CD4-positive, alpha-beta T cell treated with Interferon gamma for 1 hour (primary cell): ENCODE results near the gene HELT.
"Not testable (repeated sequence)": the region's sequence is repeated elsewhere in the genome, so short reads cannot be mapped to it uniquely, and the experiment has no call there.

Experiments used
- DNase-seq: peaks from one replicate; pipeline ENCODE4 v3.0.0-alpha.2; 2020

Gene HELT, protein sequence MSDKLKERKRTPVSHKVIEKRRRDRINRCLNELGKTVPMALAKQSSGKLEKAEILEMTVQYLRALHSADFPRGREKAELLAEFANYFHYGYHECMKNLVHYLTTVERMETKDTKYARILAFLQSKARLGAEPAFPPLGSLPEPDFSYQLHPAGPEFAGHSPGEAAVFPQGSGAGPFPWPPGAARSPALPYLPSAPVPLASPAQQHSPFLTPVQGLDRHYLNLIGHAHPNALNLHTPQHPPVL

DNA sequence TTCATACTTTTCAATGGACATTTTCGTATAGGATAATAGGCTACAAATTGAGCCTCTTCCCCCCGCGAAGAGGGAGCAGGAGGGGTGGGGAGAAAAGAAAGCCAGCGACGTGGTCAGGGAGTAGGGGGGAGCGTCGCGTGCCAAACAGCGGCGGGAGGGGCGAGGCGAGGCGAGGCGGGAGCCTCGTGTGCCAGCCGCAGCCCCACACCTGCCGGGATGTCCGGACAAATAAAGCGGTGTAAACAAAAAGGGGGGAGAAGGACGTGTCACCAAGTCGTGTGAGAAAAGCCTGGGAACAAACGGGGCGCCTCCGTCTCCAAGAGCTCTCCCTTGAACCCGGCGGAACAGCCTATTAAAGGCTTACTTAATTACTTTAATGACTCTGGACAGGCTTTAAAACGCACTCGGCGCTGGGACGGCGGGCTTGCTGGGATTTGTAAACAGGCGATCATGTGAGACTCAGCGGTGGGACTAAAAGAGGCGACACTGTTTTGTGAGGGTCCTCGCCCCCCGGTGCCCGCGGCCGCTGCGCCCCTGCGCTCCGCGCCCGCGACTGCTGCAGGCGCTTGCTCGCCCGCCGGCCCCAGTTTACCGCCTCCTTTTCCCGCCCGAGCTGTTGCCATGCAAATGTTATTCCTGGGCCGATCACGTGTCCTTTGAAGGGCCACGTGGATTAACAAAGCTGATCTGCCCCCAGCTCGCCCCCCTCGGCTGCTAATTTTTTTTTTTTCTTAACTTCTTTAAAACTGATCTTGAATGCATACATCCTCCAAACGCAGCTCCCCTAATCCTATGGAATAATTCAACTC is at the start of gene HELT:
Gene HELT, plus strand, starts transcription at position 527 of the 809 bp plus-strand sequence. CDS start 439 bp downstream, outside the sequence.
- DNase-seq = no peak

DNA sequence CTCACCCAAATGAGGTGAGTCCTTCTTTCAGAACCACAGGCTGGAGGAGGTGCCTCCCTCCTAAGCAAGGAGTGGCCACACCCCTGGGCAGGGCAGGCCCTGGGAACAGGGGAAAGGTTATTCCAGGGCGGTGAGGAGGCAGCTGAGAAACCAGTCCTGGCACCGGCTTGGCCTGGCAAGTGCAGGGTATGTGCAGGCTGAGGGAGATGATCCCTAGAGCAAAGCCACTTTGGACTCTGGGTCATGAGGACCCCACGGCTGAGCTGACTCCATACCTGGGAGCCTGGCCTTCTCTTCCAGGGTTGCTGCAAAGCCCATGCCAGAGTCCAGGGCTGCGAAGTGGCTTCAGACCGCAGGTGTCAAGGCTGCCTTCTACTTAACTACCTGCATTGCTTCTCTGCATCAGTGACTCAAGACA is 49.5 kb upstream of the HELT start:
- DNase-seq = no peak

DNA sequence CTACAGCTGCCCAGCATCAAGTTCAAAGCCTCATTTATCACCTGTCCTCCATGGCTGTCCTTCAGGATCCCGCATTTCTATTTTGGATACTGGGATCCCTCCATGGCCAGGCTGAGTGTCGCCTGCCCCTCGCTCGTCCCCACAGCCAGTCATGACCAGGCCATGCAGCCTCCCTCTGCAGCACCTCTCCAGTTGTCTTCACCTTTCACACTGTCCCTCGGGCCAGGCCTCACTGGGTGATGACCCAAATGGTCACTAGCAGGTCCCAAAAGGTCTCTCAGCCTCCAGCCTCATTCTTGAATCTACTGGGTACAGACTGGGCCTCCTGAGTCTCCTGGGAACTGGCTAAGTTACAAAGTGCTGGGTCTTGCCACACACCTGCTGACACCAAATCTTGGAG is 48.7 kb upstream of the HELT start:
- no peak for DNase-seq

DNA sequence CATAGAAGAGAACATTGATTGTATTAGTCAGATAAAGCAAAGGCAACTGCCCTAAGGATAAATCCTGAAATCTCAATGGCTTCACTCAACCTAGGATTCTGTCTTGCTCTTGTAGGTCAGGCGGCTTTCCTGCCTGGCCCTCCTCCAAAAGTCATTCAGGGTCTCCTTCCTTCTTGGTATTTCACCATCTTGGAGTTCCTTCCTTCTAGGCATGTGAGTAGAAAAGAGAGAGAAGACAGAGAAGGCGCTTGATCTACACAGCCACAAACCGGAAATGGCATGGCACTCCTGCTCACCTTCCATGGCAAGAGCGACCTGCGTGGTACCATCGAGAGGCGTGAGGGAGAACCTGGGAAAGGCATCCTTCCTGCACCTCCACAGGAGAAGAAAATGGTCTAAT is 45.3 kb upstream of the HELT start:
- no peak for DNase-seq

DNA sequence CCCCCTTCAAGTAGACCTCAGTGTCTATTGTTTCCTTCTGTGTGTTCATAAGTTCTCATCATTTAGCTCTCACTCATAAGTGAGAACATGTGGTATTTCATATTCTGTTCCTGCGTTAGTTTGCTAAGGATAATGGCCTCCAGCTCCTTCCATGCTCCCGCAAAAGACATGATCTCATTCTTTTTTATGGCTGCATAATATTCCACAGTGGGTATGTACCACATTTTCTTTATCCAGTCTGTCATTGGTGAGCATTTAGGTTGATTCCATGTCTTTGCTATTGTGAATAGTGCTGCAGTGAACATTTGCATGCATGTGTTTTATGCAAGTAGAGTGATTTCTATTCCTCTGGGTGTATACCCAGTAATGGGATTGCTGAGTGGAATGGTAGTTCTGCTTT is 41.9 kb upstream of the HELT start:
- DNase-seq = not testable (repeated sequence)

DNA sequence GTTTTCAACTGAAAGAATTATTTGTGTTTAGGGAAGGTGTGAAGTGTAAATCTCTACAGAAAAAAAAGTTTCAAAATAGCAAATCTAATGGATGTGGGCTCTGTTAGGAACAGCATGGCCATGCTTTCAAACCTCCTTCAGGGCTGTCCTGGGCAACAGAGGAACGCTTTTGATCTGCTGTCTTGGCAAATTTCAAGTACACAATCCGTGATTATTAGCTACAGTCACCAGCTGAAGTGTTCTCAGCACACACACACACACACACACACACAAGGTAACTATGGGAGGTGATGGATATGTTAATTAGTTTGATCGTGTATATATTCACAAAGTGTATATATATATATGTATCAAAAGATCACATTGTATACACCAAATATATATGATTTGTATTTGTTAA is 40.5 kb upstream of the HELT start:
- DNase-seq = no peak

DNA sequence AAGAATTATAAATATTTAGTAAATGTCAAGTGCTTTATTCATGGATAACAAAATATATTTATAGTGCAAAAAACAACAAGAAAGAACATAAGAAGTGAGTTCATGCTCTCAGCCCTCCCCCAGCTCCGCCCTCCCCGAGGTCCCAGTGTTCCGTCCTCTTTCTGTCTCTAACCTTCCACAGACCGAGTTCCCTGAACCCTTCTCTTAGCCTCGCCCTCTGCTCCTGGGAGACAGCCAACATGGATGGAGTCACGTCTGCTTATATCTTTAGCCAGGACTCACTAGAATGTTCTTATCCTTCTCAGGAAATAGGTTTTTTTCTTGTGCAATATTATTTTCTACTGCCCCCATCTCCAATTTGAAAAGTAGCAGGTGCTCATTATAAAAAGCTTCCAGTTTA is 40.1 kb upstream of the HELT start:
- no peak for DNase-seq

DNA sequence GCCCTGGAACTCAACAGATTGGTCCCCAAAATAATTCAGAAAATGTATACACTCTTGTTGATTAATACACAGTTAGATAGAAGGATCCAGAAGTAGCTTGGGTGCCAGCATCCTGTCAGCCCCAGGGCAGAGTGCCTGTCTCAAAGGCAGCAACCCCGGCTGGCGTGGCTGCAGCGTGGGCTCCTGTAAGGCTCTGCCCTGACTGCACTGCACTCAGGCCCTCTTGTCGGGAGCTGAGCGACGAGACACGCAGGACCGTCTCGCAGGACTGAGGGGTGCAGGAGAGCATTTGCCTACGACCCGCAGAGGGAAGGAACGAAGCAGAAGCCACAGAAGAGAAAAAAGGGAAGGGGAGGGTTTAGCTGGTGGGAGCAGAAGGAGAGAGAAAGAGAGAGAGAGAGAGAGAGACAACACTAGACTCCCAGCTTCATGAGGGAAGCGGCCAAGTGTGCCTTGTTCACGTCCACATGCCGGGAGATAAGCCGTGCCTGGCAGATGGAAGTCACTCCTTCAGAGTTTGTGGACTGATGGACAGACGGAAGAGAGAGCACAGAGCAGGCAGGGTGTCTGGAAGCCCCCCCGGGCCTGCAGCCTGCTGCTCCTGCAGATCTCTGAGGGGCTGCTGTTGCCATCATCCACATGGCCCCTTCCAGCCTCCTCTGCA is 38.7 kb upstream of the HELT start:
- no peak for DNase-seq

DNA sequence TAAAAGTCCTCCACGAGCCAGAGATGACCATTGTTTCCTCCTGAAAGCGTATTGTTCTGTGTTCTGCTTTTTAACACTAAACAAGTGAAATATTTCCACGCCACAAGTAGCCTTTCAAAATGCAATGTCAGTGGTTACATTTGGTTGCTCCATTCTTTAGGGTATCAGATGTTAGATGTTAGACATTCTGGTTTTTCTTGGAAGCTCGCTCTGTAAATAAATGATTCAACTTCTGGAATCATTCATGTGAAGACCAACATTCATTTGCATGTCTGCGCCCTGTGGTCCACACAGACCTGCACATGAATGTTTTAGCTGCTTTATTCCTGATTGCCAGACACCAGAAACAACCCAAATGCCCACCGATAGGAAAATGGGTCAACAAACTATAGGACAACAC is 38.0 kb upstream of the HELT start:
- no peak for DNase-seq

DNA sequence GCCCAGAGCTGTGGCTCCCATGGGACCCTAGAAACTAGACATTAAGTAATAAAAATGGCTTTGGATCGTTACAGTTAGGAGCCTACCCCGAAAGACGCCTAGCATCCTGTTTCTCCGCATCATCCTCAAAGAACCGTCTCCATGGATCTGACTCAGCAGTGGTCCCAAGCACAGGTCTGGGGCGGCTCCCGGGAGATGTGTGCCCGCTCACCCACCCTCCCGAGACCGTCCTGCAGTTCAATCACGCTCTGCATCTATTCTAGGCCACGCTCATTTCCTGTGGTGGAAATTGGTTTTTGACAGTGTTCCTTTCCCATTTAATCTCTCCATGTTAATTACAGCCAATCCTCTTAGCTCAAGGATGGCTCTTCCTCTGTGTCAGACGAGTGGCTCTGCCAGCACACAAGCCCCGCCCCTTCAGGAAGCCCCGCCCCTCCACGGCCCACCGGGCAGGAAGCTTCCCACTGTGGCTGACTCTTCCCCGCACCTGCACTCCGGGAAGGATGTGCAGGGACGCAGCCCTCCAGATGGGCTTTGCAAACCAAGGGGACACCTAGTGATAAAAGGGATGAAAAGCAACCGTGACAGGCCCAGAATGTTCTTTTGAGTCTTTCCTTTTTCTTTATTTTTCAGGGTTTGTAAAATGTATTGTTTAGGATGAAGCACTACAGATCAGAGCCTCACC is 34.5 kb upstream of the HELT start:
- peak; percentile 55 for DNase-seq

DNA sequence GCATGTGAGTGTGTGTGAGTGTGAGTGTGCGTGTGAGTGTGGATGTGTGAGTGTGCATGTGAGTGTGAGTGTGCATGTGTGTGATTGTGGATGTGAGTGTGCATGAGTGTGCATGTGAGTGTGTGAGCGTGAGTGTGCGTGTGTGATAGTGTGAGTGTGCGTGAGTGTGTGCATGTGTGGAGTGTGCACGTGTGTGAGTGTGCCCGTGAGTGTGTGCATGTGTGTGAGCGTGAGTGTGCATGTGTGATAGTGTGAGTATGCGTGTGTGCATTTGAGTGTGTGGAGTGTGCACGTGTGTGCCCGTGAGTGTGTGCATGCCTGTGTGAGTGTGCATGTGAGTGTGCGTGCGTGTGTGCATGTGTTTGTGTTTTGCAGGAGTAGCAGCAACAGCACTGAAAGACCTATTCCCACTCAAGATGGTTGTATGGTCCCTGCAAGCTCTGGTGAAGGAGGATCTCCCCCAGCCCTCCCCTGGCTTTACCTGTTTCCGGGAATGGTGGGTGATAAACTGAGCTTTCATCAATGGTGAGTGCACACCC is 30.7 kb upstream of the HELT start:
- DNase-seq = no peak

DNA sequence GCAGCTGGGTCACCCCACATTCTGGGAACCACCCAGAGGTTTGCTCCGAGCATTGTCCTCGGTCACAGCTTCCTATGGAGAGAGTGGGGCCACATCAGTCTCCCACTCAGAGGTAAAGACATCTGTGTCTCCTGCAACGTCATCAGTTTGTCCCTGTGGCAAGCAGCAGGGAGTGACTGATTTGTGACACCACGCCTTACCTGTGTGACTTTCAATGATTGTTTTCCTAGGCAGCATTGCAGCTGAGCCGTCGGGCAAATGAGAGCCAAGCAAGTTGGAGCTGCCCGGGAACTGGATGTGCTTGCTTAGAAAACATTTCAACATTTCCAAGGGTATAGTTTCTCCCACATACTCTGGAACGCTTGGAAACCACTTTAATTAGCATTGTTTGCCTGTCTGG is 29.7 kb upstream of the HELT start:
- DNase-seq = no peak

DNA sequence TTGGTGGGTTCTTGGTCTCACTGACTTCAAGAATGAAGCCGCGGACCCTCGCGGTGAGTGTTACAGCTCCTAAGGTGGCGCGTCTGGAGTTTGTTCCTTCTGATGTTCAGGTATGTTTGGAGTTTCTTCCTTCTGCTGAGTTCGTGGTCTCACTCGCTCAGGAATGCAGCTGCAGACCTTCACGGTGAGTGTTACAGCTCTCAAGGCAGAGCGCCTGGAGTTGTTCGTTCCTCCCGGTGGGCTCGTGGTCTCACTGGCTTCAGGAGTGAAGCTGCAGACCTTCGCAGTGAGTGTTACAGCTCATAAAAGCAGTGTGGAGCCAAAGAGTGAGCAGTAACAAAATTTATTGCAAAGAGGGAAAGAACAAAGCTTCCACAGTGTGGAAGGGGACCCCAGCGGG is 29.0 kb upstream of the HELT start:
- not testable (repeated sequence) for DNase-seq

DNA sequence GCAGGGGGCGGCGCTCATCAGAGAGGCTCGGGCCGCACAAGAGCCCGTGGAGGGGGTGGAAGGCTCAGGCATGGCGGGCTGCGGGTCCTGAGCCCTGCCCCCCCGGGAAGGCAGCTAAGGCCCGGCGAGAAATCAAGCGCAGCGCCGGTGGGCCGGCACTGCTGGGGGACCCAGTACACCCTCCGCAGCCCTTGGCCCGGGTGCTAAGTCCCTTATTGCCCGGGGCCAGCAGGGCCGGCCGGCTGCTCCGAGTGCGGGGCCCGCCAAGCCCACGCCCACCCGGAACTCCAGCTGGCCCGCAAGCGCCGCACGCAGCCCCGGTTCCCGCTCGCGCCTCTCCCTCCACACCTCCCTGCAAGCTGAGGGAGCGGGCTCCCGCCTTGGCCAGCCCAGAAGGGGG is 28.2 kb upstream of the HELT start:
- not testable (repeated sequence) for DNase-seq

DNA sequence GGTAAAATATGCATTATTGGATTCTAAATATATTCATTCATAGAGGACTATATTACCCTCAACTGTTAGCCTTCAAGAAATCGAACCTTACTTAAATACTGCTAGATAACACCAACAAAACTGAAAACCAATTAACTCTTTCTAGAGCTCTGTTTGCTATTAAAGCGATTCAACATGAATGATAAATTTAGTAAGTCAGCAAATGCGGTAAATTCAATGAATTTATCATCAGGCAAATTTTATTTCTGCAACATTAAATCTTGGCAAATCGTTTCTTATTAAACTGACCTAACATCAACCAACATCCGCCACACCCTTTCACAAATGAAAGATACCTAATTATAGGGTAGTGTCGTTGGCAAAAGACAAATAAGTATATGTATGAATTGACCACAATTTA is 26.4 kb upstream of the HELT start:
- no peak for DNase-seq

DNA sequence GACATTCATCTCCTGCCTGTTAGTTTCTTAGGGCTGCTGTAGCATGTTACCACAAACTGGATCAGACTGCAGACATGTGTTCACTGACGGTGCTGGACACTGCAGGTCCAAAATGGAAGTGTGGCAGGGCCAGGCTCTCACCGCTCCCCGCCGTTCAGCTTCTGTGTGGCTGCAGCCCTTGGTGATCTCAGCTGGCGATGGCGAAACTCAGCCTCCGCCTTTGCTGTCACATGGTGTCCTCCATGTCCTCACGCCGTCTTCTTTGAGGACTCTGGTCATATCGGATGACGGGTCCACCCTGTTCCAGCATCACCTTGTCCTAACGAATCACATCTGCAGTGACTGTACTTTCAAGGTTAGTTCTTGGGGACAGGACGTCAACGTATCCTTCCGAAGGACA is 25.9 kb upstream of the HELT start:
- DNase-seq = no peak

DNA sequence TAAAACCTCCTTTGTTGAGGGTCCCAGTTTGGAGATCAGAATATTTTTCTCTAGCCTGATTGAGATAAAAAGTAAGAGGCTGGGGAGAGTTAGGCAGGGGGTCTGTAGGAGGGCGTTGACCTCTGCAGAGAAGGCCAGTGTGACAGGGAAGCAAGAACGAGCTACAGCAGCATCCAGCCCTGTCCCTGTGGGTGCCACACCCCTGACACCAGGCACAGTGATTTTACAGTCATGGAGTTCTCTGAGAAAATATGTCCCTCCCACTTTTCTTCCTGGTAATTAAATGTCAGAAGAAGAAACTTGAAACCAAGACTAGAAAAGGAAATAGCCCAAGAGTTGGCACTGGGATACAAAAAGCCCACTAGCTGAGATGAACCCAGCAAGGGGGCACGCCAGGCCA is 25.0 kb upstream of the HELT start:
- DNase-seq = no peak

DNA sequence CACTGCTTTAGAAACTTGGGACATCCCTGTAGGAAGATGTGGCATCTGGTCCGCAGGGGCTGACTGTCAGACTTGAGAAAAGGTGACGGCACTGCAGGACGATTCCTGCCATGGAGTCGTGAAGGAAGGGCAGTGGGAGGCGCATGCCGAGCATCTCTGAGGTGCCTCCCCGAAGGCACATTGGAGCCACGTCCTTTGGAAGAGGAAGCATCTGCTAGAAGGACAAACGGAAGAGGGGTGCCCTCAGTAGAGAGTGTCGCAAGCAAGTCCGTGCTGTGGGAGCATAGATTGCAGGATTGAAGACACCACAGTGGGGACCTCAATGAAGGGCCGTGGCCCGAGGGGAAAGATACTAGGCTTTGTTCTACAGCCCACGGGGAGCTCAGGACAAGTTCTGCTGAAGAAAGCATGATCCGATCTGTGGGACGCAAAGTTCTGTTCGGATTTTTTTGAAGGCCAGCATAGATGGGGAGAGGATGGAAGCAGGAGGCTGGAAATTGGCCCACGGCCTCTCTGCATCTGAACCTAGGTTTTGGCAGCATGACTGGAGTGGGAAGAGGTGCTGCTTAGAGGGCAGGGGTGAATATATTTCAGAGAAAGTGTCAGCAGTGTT is 24.2 kb upstream of the HELT start:
- no peak for DNase-seq

DNA sequence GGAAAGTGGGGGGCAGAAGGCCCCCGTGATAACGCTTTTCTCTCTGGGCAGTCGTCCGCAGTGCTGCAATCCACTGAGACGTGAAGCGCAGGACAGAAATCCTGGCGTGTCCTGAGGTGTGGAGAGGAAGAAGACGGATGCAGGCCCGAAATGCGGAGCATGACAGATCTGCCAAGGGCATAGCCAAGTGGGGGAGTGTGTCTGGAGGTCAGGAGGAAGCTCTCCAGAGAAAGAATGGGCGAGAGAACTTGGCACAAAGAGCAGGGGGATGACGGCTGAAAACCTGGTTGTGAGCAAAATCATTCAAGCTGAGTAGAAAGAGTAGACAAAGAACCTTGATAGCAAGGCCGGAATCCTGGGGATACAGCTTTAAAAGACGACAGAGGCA is 23.7 kb upstream of the HELT start:
- no peak for DNase-seq

DNA sequence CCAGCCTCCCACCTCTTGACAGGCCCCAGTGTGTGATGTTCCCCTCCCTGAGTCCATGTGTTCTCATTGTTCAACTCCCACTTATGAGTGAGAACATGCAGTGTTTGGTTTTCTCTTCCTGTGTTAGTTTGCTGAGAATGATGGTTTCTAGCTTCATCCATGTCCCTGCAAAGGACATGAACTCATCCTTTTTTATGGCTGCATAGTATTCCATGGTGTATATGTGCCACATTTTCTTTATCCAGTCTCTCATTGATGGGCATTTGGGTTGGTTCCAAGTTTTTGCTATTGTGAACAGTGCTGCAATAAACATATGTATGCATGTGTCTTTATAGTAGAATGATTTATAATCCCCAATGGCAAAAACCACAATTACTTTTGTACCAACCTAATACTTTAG is 20.6 kb upstream of the HELT start:
- DNase-seq = not testable (repeated sequence)

DNA sequence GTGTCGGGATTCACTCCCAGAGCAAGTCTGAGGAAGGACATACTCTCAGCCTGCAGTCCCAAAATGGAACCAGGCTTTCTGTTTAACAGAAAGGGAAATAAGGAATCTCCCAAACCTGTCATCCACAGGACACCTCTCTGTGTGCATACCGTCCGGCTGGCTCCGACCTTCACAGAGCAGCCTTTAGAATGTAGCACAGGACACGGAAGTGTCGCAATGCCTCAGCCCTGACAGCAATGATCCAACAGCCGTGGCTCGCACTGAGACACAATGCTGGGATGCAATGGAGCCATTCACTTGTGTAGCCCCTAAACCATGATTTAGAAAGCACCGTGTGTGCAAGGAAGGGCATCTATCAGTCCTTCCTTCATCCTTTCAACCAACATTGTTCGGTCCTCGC is 15.5 kb upstream of the HELT start:
- DNase-seq = no peak

DNA sequence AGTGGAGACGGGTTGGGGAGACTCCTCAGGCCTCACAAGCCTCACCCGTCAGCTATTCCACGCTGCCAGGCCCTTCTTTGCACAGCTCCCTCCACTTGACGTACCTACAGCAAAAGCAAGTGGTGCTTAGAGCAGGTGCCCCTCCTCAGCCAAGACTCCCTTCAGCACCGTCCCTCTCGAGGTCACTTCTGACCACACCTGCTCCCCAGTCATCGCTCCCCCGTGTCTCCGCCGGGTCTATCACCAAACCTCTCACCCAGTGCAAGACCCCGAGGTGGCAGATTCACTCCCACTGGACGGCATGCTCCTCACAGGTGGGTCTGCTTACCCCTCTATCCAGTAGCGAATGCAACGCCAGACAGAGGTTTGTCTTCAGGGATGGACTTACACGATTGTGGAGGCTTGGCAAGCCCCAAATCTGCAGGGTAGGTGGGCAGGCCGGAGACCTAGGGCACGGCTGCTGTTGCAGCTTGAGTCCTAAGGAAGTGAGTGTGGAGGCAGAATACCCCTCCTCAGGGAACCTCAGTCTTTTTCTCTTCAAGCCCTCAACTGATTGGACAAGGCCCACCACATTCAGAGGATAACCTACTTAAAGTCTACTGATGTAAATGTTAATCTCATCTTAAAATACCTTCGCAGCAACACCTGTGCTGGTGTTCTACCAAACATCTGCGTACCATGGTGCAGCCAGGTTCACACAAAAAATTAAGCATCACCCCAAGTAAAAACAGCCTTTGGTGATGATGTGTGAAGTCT is 14.5 kb upstream of the HELT start:
- DNase-seq = no peak
